DND-41 (cell line): ENCODE results near the gene GM2A.

Experiments used
- ATAC-seq: fragments of 200-7000 bp; cut with Tn5 transposase; 3 replicates; pipeline ENCODE4 v1.9.1; 2021; ENCODE audit warnings: low read depth; ENCODE audit not compliant: insufficient read depth
- DNase-seq: peaks from one replicate; pipeline ENCODE4 v3.0.0-alpha.2; 2020
- H2AFZ ChIP-seq: 2 replicates; pipeline ENCODE4 v1.6.0; 2012; ENCODE audit warnings: low read depth, low read length
- H3K27ac ChIP-seq: 2 replicates; pipeline ENCODE4 v1.5.1; 2012; ENCODE audit warnings: low read length, inconsistent platforms
- H3K27me3 ChIP-seq: fragments of 200-600 bp; sonication (generic); 2 replicates; pipeline ENCODE4 v1.6.0; 2012; ENCODE audit warnings: low read length, mild to moderate bottlenecking, inconsistent platforms; ENCODE audit not compliant: insufficient read depth, poor library complexity
- H3K36me3 ChIP-seq: 2 replicates; pipeline ENCODE4 v1.5.1; 2012; ENCODE audit warnings: low read length, inconsistent platforms; ENCODE audit not compliant: insufficient read depth
- H3K4me1 ChIP-seq: 2 replicates; pipeline ENCODE4 v1.5.1; 2012; ENCODE audit warnings: mild to moderate bottlenecking, low read length; ENCODE audit not compliant: insufficient read depth
- H3K4me2 ChIP-seq: 2 replicates; pipeline ENCODE4 v1.6.0; 2012; ENCODE audit warnings: mild to moderate bottlenecking, moderate library complexity, low read length, inconsistent platforms; ENCODE audit not compliant: insufficient read depth
- H3K4me3 ChIP-seq, 2 experiments: fragments of 200-600 bp in 1 of 2; shearing (Covaris generic) in 1 of 2; 2 replicates each; pipeline ENCODE4 v1.5.1; 2012 to 2016; ENCODE audit warnings: inconsistent platforms in 2 of 2, low read length in 2 of 2, mild to moderate bottlenecking in 2 of 2, low read depth in 1 of 2, moderate library complexity in 1 of 2
- H3K79me2 ChIP-seq: 2 replicates; pipeline ENCODE4 v1.6.0; 2012; ENCODE audit warnings: low read length, inconsistent platforms; ENCODE audit not compliant: insufficient read depth
- H3K9ac ChIP-seq: 2 replicates; pipeline ENCODE4 v1.6.0; 2012; ENCODE audit warnings: low read depth, mild to moderate bottlenecking, inconsistent platforms, low read length, moderate library complexity
- H3K9me3 ChIP-seq: 2 replicates; pipeline ENCODE4 v1.5.1; 2012; ENCODE audit warnings: low read length, moderate library complexity, mild to moderate bottlenecking, inconsistent platforms; ENCODE audit not compliant: insufficient read depth, severe bottlenecking
- H4K20me1 ChIP-seq: 2 replicates; pipeline ENCODE4 v1.6.0; 2012; ENCODE audit warnings: low read length; ENCODE audit not compliant: insufficient read depth
- EZH2 ChIP-seq: IDR thresholded peaks from 3 replicates; pipeline ENCODE4 v1.6.1; 2012; ENCODE audit warnings: borderline replicate concordance, low read depth, mild to moderate bottlenecking, moderate library complexity, low read length, inconsistent platforms; ENCODE audit not compliant: severe bottlenecking
- TF ChIP-seq, protein P1 (sequence below): IDR thresholded peaks from 2 replicates; pipeline ENCODE4 v1.5.1; 2012; ENCODE audit warnings: borderline replicate concordance, low read length, moderate library complexity, mild to moderate bottlenecking; ENCODE audit not compliant: poor library complexity, severe bottlenecking; ENCODE audit errors: extremely low read depth

The GM2A gene

DNA sequence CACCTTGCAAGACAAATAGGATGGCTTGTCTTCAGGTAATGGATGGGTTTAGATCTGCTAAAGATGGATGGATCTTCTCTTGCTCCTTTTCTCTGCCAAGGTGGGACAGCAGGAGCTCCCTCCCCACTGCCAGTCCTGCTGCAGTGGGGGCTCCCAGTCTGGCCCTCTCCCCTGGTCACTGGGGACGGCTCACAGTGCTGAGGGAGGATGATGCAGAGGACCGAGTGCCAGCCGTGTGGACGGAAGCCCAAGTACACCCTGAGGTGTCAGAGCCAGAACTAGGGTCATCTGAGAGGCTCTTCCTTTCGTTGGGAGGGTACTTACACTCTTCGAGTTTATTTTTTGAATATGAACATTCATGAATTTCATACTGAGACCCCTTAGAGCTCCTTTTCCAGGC is 34.8 kb upstream of the GM2A start:
- Histone ChIP-seq H3K4me1 (peaks cover 90% of the 10 kb centered on the region), H3K27me3 (no peaks in the 10 kb centered on the region), H3K27ac (peak overlapping the region; percentile 100), H3K9me3 (no peaks in the 10 kb centered on the region), H3K4me2 (peak overlapping the region; percentile 89), H3K36me3 (peaks cover 92% of the 10 kb centered on the region), H3K9ac (peak overlapping the region; percentile 99), H3K4me3 (peak overlapping the region in 1 of 2 experiments; percentile 39; a peak in 2 of 4 replicates), H4K20me1 (peaks cover 73% of the 10 kb centered on the region), H2AFZ (no peak overlapping the region), H3K79me2 (peaks cover 97% of the 10 kb centered on the region)
- TF ChIP-seq EZH2: no peak
- TF ChIP-seq, protein P1, sequence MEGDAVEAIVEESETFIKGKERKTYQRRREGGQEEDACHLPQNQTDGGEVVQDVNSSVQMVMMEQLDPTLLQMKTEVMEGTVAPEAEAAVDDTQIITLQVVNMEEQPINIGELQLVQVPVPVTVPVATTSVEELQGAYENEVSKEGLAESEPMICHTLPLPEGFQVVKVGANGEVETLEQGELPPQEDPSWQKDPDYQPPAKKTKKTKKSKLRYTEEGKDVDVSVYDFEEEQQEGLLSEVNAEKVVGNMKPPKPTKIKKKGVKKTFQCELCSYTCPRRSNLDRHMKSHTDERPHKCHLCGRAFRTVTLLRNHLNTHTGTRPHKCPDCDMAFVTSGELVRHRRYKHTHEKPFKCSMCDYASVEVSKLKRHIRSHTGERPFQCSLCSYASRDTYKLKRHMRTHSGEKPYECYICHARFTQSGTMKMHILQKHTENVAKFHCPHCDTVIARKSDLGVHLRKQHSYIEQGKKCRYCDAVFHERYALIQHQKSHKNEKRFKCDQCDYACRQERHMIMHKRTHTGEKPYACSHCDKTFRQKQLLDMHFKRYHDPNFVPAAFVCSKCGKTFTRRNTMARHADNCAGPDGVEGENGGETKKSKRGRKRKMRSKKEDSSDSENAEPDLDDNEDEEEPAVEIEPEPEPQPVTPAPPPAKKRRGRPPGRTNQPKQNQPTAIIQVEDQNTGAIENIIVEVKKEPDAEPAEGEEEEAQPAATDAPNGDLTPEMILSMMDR: no peak
- ATAC-seq (no peak), DNase-seq (no peak)

DNA sequence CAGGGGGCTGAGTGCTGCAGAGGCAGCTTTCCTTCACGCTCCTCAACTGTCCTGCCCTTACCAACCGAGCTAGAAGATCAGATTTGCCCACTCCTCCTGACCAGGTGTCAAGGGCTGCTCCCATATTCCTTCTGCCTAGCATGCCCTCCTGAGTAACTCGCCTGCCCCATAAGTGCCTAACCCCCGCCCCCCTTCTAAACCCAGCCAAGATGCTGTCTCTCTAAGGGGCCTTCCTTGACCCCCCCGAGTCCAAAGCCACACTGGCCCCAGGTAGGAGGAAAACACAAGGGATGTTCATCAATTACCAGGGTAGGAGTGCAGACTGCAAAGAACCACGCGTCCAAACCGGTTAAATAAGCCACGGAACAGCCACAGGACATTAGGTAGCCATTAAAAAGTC is 33.8 kb upstream of the GM2A start:
- Histone ChIP-seq H3K36me3 (peaks cover 94% of the 10 kb centered on the region), H3K4me2 (peak overlapping the region; percentile 38; the same call in 1 of the 2 replicates), H3K4me3 (no peak overlapping the region), H3K9ac (0 out of 2 replicates have a peak overlapping the region, but pooled peaks have one; percentile 8), H3K27ac (peak overlapping the region; percentile 100), H2AFZ (no peak overlapping the region), H3K27me3 (no peaks in the 10 kb centered on the region), H3K9me3 (no peaks in the 10 kb centered on the region), H4K20me1 (peaks cover 78% of the 10 kb centered on the region), H3K79me2 (peaks cover 99% of the 10 kb centered on the region), H3K4me1 (peaks cover 92% of the 10 kb centered on the region)
- TF ChIP-seq EZH2: no peak
- TF ChIP-seq, protein P1: no peak
- DNase-seq: no peak
- no peak for ATAC-seq

DNA sequence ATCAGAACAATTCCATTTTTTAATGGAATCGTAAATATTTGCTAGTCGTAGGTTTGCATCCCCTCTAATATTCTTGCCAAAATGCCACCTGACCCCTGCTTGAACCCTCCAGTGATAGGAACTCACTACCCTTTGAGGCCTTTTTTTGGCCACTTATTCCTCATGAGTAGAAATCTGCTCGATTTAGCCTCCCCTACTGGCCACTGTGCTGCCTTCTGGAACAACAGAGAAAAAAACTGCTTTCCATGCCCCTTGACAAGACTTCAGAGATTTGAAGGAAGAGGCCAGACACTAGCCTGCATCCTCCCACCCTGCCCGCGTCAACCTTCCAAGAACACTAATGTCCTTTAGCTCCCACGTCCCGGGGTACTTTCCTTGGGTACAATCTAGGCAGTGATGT is 33.2 kb upstream of the GM2A start:
- Histone ChIP-seq H3K9me3 (no peaks in the 10 kb centered on the region), H2AFZ (no peak overlapping the region), H3K36me3 (peaks cover 99% of the 10 kb centered on the region), H3K4me3 (no peak overlapping the region), H3K4me2 (peak overlapping the region; percentile 30), H3K27ac (peak overlapping the region; percentile 100), H3K4me1 (peaks cover 87% of the 10 kb centered on the region), H3K79me2 (peaks cover 99% of the 10 kb centered on the region), H3K27me3 (no peaks in the 10 kb centered on the region), H4K20me1 (peaks cover 78% of the 10 kb centered on the region), H3K9ac (no peak overlapping the region)
- TF ChIP-seq, protein P1: peak; percentile 25
- TF ChIP-seq EZH2: no peak
- no peak for ATAC-seq
- no peak for DNase-seq

DNA sequence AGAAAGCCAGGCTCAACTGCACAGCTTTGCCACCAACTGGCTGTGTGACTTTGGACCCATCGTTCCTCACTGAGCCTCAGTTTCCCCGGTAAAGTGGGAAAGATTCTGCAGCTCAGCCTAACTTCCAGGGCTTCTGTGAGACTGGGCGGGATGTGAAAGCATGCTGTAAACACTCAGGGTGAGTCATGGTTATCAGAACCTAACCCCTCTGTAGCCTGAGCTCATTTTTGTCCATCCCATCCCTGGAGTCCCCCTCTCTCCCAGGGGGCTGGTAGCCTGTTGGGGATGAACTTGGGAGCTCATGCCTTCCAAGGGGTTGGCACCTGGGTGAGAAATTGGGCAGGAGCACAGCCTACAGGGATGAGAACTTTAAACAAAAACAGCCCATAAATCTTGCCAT is 31.4 kb upstream of the GM2A start:
- no peak overlapping the region for H2AFZ ChIP-seq
- TF ChIP-seq EZH2: no peak
- TF ChIP-seq, protein P1: no peak
- ATAC-seq: no peak

More for the DNA sequence above, 31.4 kb upstream of the GM2A start:
- Histone ChIP-seq H3K4me3 (no peak overlapping the region), H3K27ac (peak overlapping the region; percentile 100), H3K4me1 (peaks cover 69% of the 10 kb centered on the region), H3K27me3 (no peaks in the 10 kb centered on the region), H3K4me2 (peak overlapping the region; percentile 30; the same call in 1 of the 2 replicates), H4K20me1 (peaks cover 72% of the 10 kb centered on the region), H3K79me2 (peaks cover 99% of the 10 kb centered on the region), H3K36me3 (peaks cover 93% of the 10 kb centered on the region), H3K9me3 (no peaks in the 10 kb centered on the region), H3K9ac (peak overlapping the region; percentile 7; the same call in 1 of the 2 replicates)
- DNase-seq: no peak
